ENCODE data around the gene BMX.
A peak's percentile ranks its signal among the peaks of the same experiment; 100 is the strongest.

BMX gene

GRCh38 chrX:15576019-15576418 lies 75.4 kb downstream of the BMX start:
- H3K9me3 ChIP-seq (ENCODE audit: control insufficient read depth in 1 of 2, low read length in 2 of 2), result no peaks in the 10 kb centered on the region
- no peak overlapping the region for H3K4me3 ChIP-seq (ENCODE audit: low read depth in 1 of 2, low read length in 2 of 2)
- H3K27me3 ChIP-seq (ENCODE audit: low read depth, low read length), result no peaks in the 10 kb centered on the region
- H3K4me1 ChIP-seq (ENCODE audit: control insufficient read depth in 1 of 2, insufficient read depth in 2 of 2, low read length in 2 of 2), result no peaks in the 10 kb centered on the region
- H3K36me3 ChIP-seq (ENCODE audit: control insufficient read depth in 1 of 2, insufficient read depth in 2 of 2, low read length in 2 of 2), result no peaks in the 10 kb centered on the region
- no peak overlapping the region for H3K27ac ChIP-seq (ENCODE audit: low read length)

GRCh38 chrX:15579778-15580747 lies 79.5 kb downstream of the BMX start:
- H3K4me1 ChIP-seq (ENCODE audit: control insufficient read depth in 1 of 2, insufficient read depth in 2 of 2, low read length in 2 of 2), result no peaks in the 10 kb centered on the region
- H3K9me3 ChIP-seq (ENCODE audit: control insufficient read depth in 1 of 2, low read length in 2 of 2), result no peaks in the 10 kb centered on the region
- H3K36me3 ChIP-seq (ENCODE audit: control insufficient read depth in 1 of 2, insufficient read depth in 2 of 2, low read length in 2 of 2), result no peaks in the 10 kb centered on the region
- H3K27ac ChIP-seq (ENCODE audit: low read length), result peak overlapping the region; percentile 43
- no peaks in the 10 kb centered on the region for H3K27me3 ChIP-seq (ENCODE audit: low read depth, low read length)
- no peak overlapping the region for H3K4me3 ChIP-seq (ENCODE audit: low read depth in 1 of 2, low read length in 2 of 2)

DNA sequence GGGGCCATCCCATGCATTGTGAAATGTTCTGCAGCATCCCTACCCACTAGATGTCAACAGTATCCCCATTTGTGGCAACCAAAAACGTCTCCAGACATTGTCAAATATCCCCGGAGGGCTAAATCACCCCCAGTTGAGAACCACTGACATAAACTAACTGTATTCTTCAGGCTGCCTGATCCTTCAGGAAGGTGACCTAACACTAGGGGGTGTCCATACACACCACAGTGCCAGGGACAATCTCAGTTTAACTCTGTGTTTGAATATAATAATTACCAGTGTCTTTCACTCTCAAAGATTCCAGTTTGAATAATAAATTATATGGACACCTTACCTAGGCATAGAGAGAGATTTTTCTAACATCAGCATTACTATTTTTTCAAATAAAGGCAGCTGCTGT lies 93.8 kb downstream of the BMX start:
- H3K4me3 ChIP-seq (ENCODE audit: low read depth in 1 of 2, low read length in 2 of 2), result no peak overlapping the region
- H3K4me1 ChIP-seq (ENCODE audit: control insufficient read depth in 1 of 2, insufficient read depth in 2 of 2, low read length in 2 of 2), result no peaks in the 10 kb centered on the region
- H3K27me3 ChIP-seq (ENCODE audit: low read depth, low read length), result no peaks in the 10 kb centered on the region
- no peaks in the 10 kb centered on the region for H3K36me3 ChIP-seq (ENCODE audit: control insufficient read depth in 1 of 2, insufficient read depth in 2 of 2, low read length in 2 of 2)
- H3K9me3 ChIP-seq (ENCODE audit: control insufficient read depth in 1 of 2, low read length in 2 of 2), result no peaks in the 10 kb centered on the region
- no peak overlapping the region for H3K27ac ChIP-seq (ENCODE audit: low read length)

GRCh38 chrX:15598026-15598425 lies 97.4 kb downstream of the BMX start:
- Histone ChIP-seq H3K27me3 (ENCODE audit: low read depth, low read length) (no peaks in the 10 kb centered on the region), H3K36me3 (ENCODE audit: control insufficient read depth in 1 of 2, insufficient read depth in 2 of 2, low read length in 2 of 2) (no peaks in the 10 kb centered on the region), H3K4me1 (ENCODE audit: control insufficient read depth in 1 of 2, insufficient read depth in 2 of 2, low read length in 2 of 2) (no peaks in the 10 kb centered on the region), H3K27ac (ENCODE audit: low read length) (no peak overlapping the region), H3K4me3 (ENCODE audit: low read depth in 1 of 2, low read length in 2 of 2) (no peak overlapping the region), H3K9me3 (ENCODE audit: control insufficient read depth in 1 of 2, low read length in 2 of 2) (no peaks in the 10 kb centered on the region)

- Histone ChIP-seq H3K9me3 (ENCODE audit: control insufficient read depth in 1 of 2, low read length in 2 of 2) (no peaks in the 10 kb centered on the region), H3K4me1 (ENCODE audit: control insufficient read depth in 1 of 2, insufficient read depth in 2 of 2, low read length in 2 of 2) (no peaks in the 10 kb centered on the region), H3K4me3 (ENCODE audit: low read depth in 1 of 2, low read length in 2 of 2) (no peak overlapping the region), H3K27ac (ENCODE audit: low read length) (no peak overlapping the region), H3K27me3 (ENCODE audit: low read depth, low read length) (no peaks in the 10 kb centered on the region), H3K36me3 (ENCODE audit: control insufficient read depth in 1 of 2, insufficient read depth in 2 of 2, low read length in 2 of 2) (no peaks in the 10 kb centered on the region)
Observed at GRCh38 chrX:15599461-15599860, 98.9 kb downstream of the BMX start.

DNA sequence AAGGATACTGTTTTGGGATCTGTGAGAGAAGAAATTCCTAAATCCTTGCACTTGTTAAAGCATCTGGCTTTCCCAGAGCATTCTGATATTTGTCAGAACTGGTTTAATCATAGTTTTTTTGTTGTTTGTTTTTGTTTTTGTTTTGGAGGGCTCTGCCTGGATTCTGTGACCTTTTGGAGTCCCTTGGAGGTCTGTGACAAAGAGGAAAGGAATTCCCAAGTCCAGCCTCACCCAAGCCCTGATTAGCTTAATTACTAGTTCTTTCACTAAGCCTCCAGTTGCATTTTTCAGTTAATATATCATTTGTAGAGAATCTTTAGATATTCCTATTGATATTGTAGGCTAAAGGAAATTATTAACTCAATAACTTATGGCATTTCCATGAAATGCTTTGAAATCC lies 99.4 kb downstream of the BMX start:
- H3K27ac ChIP-seq (ENCODE audit: low read length), result no peak overlapping the region
- H3K4me1 ChIP-seq (ENCODE audit: control insufficient read depth in 1 of 2, insufficient read depth in 2 of 2, low read length in 2 of 2), result no peaks in the 10 kb centered on the region
- no peaks in the 10 kb centered on the region for H3K27me3 ChIP-seq (ENCODE audit: low read depth, low read length)
- no peaks in the 10 kb centered on the region for H3K36me3 ChIP-seq (ENCODE audit: control insufficient read depth in 1 of 2, insufficient read depth in 2 of 2, low read length in 2 of 2)
- no peaks in the 10 kb centered on the region for H3K9me3 ChIP-seq (ENCODE audit: control insufficient read depth in 1 of 2, low read length in 2 of 2)
- no peak overlapping the region for H3K4me3 ChIP-seq (ENCODE audit: low read depth in 1 of 2, low read length in 2 of 2)

DNA sequence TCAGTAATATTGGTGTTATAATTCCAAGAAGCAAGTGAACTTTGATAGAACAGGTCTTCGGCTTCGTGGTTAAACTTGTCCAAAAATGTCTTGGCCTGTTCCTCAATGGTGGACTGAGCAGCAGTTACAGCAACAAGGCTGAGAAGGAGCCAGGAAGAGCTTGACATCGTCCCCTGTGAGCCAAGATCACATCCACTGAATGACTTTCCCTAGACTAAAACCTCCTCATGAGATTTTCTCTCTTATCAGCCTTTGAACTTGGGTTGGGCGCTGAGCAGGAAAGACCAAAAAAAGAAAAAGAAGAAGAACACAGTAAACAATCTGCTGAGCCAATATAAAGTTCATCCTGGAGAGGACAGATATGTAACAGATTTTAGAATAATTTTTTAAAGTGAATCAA lies 100.1 kb downstream of the BMX start, which contains the start of gene ACE2:
TSS of gene ACE2 (minus strand) at position 216 of the 400 bp plus-strand sequence. CDS start at position 167, 49 bp downstream.
- no peak within 1 kb of the TSS for H3K27ac ChIP-seq (ENCODE audit: low read length)
- no peaks in the 10 kb centered on the region for H3K36me3 ChIP-seq (ENCODE audit: control insufficient read depth in 1 of 2, insufficient read depth in 2 of 2, low read length in 2 of 2)
- H3K4me1 ChIP-seq (ENCODE audit: control insufficient read depth in 1 of 2, insufficient read depth in 2 of 2, low read length in 2 of 2), result no peaks in the 10 kb centered on the region
- H3K27me3 ChIP-seq (ENCODE audit: low read depth, low read length), result no peaks in the 10 kb centered on the region
- no peak within 1 kb of the TSS for H3K4me3 ChIP-seq (ENCODE audit: low read depth in 1 of 2, low read length in 2 of 2)
- H3K9me3 ChIP-seq (ENCODE audit: control insufficient read depth in 1 of 2, low read length in 2 of 2), result no peaks in the 10 kb centered on the region

- Histone ChIP-seq H3K36me3 (ENCODE audit: control insufficient read depth in 1 of 2, insufficient read depth in 2 of 2, low read length in 2 of 2) (no peaks in the 10 kb centered on the region), H3K9me3 (ENCODE audit: control insufficient read depth in 1 of 2, low read length in 2 of 2) (no peaks in the 10 kb centered on the region), H3K27ac (ENCODE audit: low read length) (no peak overlapping the region), H3K4me1 (ENCODE audit: control insufficient read depth in 1 of 2, insufficient read depth in 2 of 2, low read length in 2 of 2) (no peaks in the 10 kb centered on the region), H3K4me3 (ENCODE audit: low read depth in 1 of 2, low read length in 2 of 2) (no peak overlapping the region), H3K27me3 (ENCODE audit: low read depth, low read length) (no peaks in the 10 kb centered on the region)
Observed at GRCh38 chrX:15601932-15602331, 101.3 kb downstream of the BMX start.

DNA sequence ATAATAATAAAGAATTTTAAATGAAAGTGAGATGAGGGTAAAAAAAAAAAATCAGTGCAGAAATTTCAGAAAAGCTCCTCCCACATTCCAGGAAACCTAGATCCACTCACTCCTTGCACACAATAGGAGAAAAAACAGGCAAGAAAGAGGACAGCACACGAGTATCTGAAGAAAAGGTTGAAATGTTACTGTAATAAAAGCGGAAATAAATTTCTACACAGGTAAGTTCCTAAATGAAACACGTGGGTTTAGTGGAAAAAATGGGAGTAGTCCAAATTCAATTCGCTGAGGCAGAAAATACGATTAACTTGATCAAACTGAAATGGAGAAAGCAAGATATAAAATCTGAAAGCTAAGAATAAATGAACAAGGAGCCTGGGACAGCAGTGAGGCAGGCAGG lies 102.2 kb downstream of the BMX start:
- Histone ChIP-seq H3K4me1 (ENCODE audit: control insufficient read depth in 1 of 2, insufficient read depth in 2 of 2, low read length in 2 of 2) (no peaks in the 10 kb centered on the region), H3K36me3 (ENCODE audit: control insufficient read depth in 1 of 2, insufficient read depth in 2 of 2, low read length in 2 of 2) (no peaks in the 10 kb centered on the region), H3K9me3 (ENCODE audit: control insufficient read depth in 1 of 2, low read length in 2 of 2) (no peaks in the 10 kb centered on the region), H3K27me3 (ENCODE audit: low read depth, low read length) (no peaks in the 10 kb centered on the region), H3K4me3 (ENCODE audit: low read depth in 1 of 2, low read length in 2 of 2) (no peak overlapping the region), H3K27ac (ENCODE audit: low read length) (no peak overlapping the region)

DNA sequence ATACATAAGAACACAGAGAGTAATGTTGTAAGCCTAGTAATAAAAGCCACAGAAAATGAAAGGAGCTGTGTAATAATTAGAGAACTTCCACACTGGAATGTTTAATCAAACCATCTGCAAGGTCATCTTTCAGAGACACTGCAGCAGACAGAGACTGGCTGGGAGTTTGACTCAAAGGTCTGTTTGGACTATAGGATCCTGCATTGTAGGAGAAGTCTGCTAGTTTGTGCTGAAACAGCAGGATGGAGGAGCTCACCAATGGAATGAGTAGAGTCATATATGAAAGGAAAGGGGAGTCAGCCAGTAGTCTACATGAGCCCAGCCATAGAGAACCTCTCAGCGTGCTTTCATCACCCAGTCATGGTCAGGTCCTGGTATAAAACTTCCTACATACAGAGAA lies 104.6 kb downstream of the BMX start:
- no peak overlapping the region for H3K4me3 ChIP-seq (ENCODE audit: low read depth in 1 of 2, low read length in 2 of 2)

More for the DNA sequence above, 104.6 kb downstream of the BMX start:
- Histone ChIP-seq H3K27me3 (ENCODE audit: low read depth, low read length) (no peaks in the 10 kb centered on the region), H3K27ac (ENCODE audit: low read length) (no peak overlapping the region), H3K4me1 (ENCODE audit: control insufficient read depth in 1 of 2, insufficient read depth in 2 of 2, low read length in 2 of 2) (no peaks in the 10 kb centered on the region), H3K36me3 (ENCODE audit: control insufficient read depth in 1 of 2, insufficient read depth in 2 of 2, low read length in 2 of 2) (no peaks in the 10 kb centered on the region), H3K9me3 (ENCODE audit: control insufficient read depth in 1 of 2, low read length in 2 of 2) (no peaks in the 10 kb centered on the region)

All from muscle layer of duodenum (tissue), 2 donors.